ENCODE measurements around the gene BMP8A.
"Not testable (repeated sequence)": the region's sequence is repeated elsewhere in the genome, so short reads cannot be mapped to it uniquely, and the experiment has no call there.

The BMP8A gene

DNA sequence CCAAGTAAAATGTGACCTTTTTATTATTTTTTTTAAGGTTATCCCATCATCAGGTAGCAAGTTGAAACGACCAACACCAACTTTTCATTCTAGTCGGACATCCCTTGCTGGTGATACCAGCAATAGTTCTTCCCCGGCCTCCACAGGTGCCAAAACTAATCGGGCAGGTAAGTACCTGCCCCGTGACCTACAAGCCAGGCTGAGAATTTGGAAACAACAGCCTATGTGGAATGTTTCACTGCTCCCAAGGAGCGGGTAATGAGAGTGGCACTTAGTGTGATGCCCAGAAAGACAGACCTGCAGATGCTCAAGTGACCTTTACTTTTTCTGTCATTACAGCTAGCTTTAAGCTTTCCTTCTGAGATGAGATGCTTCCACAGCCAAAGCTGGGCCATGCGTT lies 6.9 kb upstream of the BMP8A start:
- no peak for DNase-seq

DNA sequence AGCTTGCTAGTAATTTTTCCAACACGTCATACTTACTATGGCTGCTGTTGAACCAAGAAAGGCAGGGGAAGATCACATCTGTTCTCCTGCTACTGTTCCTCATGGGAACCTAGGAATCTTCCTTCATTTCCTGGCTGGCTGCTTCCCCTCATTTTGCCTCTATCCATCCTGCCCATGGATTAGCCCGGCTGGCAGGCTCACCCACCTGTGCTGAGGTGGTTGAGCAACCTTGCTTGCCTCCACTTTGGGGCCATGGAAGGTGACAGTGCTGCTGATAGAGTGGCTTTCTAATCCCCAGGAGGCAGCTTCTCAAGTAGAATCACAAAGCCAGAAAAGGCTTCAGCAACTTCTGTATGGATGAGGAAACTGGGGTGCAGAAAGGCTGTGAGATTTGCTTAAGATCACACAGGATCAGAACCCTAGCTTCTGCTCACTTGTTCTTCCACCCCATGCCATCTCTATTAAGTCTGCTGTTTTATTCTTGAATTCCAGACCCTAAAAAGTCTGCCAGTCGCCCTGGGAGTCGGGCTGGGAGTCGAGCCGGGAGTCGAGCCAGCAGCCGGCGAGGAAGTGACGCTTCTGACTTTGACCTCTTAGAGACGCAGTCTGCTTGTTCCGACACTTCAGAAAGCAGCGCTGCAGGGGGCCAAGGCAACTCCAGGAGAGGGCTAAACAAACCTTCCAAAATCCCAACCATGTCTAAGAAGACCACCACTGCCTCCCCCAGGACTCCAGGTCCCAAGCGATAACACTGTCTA lies 6.2 kb upstream of the BMP8A start:
- no peak for DNase-seq

DNA sequence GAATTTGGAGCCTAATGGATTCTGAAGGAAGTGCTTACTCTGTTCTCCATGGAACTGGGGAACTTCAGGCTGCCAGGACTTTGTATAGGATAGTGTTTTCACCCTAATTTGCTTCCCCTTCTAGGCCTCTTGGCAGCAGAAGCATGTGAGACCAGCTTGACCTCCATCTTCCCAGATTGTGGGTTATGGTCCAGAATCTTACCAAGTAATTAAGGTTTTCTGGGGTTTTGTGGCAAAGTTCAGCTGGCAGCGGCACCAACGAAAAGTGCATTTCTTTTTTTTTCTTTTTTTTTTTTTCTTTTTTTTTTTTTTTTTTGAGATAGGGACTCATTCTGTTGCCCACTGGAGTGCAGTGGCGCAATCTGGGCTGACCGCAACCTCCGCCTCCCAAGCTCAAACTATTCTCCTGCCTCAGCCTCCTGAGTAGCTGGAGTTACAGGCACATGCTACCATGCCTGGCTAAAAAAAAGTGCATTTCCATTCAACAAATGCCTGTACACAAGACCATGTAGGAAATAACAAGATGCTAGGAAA lies 3.4 kb upstream of the BMP8A start:
- no peak for DNase-seq

DNA sequence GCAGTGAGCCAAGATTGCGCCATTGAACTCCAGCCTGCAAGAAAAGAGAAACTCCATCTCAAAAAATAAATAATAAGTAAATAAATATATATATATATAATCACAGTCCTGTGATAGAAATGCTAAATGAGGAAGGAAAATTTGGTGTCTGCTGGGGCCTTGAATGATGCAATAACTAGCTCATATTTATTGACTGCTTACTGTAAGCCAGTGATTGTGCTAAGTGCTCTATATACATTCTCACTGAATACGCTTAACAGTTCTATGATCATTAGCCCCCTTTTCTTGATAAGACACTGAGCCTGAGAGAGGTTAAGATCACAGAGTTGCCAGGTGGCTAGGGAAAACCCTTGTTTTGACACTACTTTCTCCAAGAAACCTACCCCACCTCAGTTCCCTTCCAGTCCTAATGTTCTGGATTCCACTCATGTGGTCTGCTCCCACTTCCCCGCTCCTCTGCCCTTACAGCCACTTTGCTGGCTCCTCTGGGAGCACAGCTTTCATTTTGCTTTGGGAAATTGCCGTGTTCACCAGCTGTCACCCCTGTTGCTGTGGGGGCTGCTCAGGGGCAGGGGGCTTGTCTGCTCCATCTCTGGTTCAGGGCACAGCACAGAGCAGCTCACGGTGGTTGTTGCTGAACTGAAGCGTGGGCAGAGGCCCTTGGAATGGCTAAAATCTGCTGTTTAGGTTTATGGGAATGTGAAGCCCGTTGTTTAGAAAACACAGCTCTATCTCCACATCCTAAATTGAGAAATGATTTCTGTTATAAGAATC lies 2.5 kb upstream of the BMP8A start:
- no peak for DNase-seq

DNA sequence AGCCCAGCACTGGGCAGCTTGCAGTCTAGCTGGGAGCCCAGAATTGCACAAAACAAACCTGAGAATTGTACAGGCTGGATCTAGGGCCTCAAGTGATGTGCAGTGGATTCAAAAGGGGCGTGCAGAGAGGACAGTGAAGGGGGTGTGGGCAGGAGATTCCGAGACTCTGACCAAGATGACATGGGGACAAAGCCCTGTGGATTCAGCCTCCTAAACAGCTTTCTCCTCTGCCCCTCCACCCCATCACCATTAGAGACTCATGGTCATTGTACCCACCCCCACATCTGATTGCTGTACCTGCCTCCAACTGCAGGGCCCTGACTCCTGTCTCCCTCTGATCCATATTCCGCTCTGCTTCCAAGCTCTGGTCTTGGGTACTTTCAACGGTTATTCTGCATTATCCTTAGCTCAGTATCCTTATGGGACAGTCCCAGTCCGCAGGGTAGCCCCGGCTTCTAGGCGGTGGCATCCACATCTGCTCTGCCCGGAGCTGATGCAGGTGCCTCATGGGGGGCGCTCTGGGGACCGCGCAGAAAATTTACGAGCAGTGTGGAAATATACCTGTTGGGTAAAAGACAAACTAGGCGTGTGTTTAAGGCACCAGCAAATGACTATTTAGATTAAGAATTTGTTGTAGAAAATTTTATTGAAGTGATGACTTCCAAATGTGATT lies 1.7 kb upstream of the BMP8A start:
- DNase-seq = no peak

DNA sequence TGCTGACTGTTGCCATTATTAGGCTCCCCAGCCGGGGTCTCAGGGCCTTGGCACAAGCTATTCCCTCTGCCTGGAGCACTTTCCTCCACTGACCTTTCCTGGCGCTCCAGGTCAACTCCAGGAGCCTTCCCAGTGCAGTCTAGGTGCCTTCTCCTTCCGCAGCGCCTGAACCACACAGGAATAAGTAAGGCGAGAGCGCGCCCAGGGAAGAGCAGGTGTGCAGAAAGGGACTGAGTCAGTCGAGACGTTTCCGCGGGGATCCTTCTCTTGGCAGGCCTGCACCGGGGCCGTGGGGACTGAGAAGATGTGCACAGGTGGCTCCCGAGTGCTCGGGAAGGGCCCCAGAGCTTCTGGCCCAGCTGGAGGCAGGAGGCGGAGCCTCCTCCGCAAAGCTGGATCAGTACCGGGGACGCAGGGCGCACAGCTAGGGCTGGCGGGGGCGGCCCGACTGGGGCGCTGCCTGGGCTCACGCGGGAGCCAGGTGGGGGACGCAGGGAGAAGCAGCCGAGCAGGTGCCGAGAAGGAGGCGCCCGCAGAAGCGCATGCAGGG lies 765 bp upstream of the BMP8A start:
- no peak for DNase-seq

DNA sequence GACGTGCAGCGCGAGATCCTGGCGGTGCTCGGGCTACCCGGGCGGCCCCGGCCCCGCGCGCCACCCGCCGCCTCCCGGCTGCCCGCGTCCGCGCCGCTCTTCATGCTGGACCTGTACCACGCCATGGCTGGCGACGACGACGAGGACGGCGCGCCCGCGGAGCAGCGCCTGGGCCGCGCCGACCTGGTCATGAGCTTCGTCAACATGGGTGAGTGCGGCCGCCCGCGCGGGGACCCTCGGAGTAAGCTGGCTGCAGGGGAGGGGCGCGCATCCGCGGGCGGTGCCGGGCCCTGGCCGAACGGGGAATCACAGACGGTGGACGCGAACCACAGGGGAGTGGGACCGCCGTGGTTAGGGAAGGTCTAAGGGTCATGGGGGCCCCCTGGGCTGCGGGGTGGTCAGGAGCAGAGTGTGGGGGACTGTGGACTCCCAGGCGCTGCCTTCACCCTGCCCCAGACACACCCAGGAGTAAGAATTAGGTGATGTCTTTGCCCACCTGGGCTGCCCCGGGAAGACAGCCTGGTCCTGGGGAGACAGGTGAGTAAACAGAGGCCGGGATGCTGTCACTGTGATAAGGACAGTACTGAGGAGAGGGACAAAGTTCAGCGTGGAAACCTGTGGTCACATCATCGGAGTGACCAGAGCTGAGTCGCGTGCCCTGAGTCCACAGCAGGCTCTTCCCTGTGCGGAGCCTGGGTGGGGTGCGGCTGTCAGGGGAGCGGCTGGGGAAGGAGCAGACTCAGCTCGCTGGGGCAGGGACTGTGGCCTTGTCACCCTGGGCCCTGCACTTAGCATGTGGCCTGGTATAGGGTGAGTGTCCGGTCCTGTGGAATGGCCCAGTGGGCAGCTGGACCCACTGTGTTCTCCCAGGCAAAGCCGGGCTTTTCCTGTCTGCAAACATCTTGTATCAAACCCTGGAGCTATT lies 944 bp downstream of the BMP8A start:
- DNase-seq = not testable (repeated sequence)

DNA sequence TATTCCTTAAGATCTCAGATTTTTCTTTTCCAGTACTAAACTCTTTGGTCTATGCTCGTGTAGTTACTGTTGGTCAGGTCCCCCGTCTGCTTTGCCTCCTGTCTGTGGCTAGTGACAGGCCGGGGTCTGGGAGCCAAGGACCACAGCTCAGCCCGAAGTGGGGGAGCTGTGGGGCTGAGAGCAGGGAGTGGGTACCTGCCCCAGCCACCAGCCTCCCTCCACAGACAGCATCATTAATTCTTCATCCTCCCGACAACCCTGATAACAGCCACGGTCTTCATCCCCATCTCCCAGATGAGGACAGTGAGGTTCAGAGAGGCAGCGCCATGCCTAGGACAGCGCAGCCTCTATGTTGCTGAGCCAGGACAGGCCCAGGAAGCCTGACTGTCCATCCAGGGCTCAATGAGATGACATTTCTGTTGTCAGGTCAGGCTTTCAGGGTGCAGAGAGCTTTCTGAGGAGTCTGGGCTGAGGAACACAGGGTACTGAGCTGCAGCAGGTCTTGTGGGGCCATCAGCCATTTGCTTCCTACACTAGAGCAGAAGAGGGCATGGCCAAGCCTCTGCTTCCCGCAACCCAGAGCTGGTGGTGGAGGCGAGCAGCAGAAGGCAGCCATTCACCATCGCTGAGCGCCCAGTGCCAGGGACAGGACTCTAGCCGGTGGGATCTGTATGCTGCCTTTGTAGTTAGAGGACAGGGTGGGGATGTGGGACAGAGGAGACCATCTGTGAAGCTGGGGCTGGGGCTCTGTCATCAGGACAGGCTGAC lies 1.8 kb downstream of the BMP8A start:
- DNase-seq = not testable (repeated sequence)

DNA sequence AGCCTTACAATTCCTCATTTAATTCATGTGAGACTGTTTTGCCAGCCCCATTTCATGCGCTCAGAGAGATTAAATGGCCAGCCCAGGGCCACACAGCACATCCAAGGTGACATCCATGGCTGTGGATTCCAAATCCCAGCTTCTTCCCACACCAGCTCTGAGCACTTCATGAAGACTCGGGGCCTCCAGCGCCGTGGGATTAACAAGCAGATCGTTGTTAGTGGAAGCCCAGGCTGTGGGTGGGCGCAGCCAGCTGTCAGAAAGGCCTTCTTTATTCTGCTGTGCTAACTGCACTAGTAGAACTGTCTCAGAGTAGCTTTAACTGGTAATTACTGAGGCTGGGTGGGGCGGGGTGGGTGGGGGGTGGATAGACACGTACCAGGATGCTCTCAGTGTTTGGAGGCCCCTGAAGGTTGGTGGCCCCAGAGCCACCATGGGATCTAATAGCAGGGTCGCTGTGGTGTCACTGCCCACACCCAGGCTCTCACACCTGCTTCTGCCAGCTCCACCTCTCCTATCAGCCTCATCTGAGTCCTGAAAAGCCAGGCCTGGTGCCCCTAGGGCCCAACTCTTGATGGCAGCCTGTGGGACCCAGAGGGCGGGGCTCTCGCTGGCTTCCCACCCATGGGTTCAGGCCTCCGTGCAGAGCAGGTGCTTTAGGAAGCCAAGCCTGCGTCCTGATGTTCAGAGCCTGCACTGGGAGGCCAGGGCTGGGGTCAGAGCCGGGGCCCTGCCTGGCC lies 3.4 kb downstream of the BMP8A start:
- DNase-seq = no peak

DNA sequence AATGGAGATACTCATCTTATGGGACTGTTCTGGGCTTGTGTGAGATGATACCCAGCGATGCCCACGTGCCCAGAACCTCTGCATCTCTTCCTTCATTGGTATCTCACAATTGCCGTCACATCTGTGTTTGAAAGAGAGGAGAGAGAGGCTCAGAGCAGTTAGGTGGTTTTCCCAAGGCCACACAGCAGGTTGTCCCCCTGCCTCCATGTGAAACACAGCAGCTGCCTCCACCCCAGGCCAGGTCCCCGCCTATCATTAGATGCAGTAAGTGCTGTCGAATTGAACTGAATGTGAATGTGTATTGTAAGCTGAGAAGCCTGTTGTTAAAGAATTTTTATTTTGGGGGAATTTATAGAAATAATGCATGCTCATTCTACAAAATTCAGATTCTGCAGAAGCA lies 5.1 kb downstream of the BMP8A start:
- not testable (repeated sequence) for DNase-seq

DNA sequence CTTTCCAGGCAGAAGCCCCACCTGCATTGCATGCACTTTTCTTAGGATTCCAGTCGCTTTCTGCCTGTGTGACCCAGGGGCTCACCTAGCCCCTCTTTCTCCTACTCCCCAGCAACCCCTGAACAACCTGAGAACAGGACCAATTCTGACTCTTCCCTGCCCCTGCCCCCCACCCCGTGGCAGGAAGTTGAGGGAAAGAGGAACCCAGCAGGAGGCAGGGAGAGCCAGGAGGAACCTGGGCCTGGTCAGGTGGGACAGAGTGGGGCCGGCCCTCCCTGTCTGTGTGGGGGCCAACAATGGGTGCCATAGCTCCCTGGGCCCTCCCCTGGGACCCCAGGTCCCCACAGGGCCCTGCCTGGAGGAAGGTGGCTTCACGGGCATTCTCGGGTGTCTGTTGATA lies 6.1 kb downstream of the BMP8A start:
- no peak for DNase-seq

DNA sequence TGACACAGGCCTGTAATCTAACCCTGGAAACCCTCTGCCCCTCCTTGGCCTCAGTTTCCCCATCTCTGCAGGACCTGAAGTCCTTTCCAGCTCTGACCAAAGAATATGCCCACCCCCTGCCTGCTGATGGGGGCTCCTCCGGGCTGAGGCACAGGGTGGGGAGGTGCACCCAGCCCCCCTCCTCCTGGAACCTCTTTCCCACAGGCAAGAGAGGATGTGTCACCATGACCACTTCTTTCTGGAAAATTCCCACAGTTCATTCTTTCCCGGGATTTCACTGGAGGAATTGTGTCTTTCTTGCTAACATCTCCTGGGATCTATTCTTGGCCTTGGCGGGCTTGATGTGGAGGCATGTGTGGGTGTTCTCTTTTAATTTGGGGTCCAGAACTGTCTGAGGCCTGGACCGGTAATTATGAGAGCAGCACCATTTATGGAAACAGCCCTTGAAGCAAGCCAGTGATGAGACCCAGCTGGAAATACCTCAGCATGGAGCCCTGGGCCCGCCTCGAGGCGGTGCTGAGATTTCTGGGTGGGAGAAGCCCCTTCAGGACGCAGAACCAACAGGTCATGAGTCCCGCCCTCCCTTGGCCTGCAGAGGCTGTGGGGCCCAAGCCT lies 6.8 kb downstream of the BMP8A start:
- DNase-seq = not testable (repeated sequence)

DNA sequence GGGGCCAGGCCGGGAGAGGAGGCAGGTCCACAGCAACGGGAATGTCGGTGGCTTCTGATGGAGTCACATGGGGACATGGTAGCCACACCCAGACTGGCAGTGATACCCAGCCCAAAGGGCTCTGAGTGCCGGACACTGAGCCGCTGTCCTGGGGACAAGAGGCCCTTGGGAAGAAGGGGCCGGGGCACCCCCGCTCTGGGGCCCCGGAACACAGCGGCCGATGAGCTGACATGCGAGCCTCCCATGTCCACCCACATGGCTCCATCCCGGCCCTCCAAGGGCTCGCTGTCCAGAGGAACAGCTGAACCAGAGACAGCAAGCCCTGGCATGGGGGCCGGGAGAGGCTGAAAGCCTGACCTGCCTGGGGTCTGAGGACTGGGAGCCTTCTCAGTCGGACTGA lies 7.4 kb downstream of the BMP8A start:
- DNase-seq = not testable (repeated sequence)

DNA sequence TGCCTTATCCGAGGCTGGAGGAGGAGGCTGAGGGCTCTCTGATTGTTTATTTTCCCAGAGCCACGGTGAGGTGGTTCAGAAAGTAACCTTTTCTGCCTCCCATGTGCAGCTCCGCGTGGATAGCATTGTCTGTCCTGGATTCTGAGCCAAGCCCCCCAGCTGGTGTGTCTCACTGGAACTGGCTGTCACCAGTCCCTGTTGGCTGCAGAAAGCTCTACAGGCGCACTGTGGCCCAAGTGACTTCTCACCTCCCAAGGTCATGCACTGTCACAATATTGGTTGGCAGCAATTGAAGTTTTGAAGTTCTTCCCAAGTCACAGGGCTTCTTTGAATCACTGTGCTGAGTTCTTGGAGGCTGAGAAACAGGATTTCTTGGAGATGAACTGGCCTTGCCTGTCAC lies 8.2 kb downstream of the BMP8A start:
- no peak for DNase-seq

DNA sequence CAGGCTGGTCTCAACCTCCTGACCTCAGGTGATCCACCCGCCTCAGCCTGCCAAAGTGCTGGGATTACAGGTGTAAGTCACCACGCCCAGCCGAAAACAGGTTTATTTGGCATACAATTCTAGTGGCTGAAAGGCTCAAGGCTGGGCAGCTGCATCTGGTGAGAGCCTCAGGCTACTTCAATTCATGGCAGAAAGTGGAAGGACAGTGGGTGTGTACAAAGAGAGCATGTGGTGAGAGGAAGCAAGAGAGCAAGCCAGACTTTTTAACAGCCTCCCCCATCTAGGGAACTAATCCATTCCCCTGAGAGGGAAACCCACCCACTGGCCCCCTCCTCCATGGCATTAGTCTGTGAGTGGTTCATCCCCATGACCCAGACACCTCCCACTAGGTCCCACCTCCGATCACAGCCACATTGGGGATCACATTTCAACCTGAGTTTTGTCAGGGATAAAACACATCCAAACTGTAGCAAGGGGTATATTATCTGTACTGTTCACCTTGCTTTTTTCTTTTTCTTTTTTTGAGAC lies 9.5 kb downstream of the BMP8A start:
- no peak for DNase-seq

DNA sequence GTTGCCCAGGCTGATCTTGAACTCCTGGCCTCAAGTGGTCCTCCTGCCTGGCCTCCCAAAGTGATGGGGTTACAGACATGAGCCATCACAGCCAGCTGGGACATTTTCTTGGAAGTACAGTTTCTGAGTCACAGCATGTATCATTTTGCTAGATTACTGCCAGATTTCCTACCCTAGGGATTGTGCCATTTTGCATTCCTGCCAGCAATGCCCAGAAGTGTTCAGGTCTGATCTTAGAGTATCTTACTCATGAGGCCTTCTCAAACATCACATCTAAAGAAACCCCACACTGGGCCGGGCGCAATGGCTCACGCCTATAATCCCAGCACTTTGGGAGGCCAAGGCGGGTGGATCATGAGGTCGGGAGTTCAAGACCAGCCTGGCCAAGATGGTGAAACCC lies 10.2 kb downstream of the BMP8A start:
- no peak for DNase-seq

DNA sequence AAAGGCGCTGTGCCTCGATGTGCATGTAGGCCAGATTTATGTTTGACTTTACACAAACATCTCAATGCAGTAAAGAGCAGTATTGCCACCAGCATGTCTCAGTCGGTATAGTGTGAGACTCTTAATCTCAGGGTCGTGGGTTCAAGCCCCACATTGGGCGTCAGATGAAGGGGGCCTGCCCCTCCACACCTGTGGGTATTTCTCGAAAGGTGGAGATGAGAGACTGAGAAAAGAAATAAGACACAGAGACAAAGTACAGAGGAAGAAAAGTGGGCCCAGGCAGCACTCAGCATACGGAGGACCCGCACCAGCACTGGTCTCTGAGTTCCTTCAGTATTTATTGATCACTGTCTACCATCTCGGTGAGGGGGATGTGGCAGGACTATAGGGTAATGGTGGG lies 13.0 kb downstream of the BMP8A start:
- DNase-seq = not testable (repeated sequence)

DNA sequence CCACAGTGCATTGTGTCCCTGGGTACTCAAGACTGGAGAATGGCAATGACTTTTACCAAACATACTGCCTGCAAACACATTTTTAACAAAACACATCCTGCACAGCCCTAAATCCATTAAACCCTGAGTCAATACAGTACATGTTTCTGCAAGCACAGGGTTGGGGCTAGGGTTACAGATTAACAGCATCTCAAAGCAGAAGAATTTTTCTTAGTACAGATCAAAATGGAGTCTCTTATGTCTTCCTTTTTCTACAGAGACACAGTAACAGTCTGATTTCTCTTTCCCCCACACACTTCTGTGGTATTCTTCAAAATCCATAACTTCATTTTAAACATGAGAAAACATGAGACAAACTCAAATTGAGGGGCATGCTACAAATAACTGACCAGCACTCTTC lies 13.9 kb downstream of the BMP8A start:
- DNase-seq = no peak

DNA sequence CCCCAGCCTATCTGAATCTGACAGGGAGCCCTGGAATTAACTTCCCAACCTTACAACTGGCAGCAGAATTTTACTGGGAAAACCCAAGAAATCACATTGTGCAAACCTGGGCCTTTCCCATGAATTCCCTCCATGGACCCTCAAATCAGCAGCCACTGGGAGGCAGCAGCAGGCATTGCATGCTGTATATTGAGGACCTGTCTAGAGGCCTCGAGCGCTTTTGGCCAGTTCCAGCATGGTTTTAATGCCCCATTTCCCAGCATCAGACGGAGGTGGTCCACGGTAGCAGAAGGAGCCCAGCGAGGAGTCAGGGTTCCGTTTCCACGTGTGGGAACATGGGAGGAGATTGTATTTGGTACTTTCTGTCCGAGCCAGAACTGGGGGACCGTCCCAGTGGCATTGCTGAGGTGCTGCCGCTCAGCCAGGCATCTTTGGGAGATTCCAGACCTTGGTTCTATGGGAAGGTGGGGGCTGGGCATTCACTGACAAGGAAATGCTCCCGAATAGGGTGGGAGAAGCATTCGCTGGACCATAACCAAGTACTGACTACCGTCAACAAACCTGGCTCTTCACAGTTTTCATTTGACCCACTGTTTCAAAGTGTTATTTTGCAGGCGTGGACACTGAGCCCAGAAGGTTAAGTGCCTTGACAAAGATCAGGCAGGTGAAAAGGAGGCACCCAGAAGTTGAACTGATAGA lies 15.9 kb downstream of the BMP8A start:
- no peak for DNase-seq

Measured in stimulated activated CD4-positive, alpha-beta T cell treated with anti-CD3 and anti-CD28 coated beads, Interleukin-4, amount 100 ng/mL, for 24 hours (primary cell).